Mesenchymal stem cell (in vitro differentiated cells and primary cell): ENCODE data around the gene NAV2.

ENCODE experiments used
- DNase-seq: peaks from one replicate; pipeline ENCODE4 v3.0.0-alpha.2; 2013
- H2AFZ ChIP-seq: one replicate; pipeline ENCODE4 v1.6.1; 2013; ENCODE audit warnings: low read depth, mild to moderate bottlenecking, control low read depth, inconsistent platforms, low read length, moderate library complexity
- H2AK5ac ChIP-seq: 2 replicates; pipeline ENCODE4 v1.6.1; 2013; ENCODE audit warnings: low read length, moderate library complexity, mild to moderate bottlenecking, inconsistent platforms; ENCODE audit not compliant: severe bottlenecking
- H2BK120ac ChIP-seq: one replicate; pipeline ENCODE4 v1.6.1; 2013; ENCODE audit warnings: low read depth, mild to moderate bottlenecking, inconsistent platforms, low read length, moderate library complexity
- H2BK12ac ChIP-seq, 2 experiments: one replicate each; pipeline ENCODE4 v1.6.1; 2013; ENCODE audit warnings: inconsistent platforms in 2 of 2, low read length in 2 of 2, mild to moderate bottlenecking in 2 of 2, moderate library complexity in 2 of 2, control low read depth in 1 of 2
- H2BK15ac ChIP-seq: one replicate; pipeline ENCODE4 v1.6.1; 2013; ENCODE audit warnings: mild to moderate bottlenecking, low read depth, inconsistent platforms; ENCODE audit not compliant: poor library complexity, severe bottlenecking
- H2BK5ac ChIP-seq: 2 replicates; pipeline ENCODE4 v1.6.1; 2013; ENCODE audit warnings: low read depth, mild to moderate bottlenecking, low read length, control low read depth, inconsistent platforms; ENCODE audit not compliant: poor library complexity, severe bottlenecking
- H3K14ac ChIP-seq, 2 experiments: one replicate each; pipeline ENCODE4 v1.6.1; 2013; ENCODE audit warnings: inconsistent platforms in 2 of 2, low read length in 2 of 2, control low read depth in 1 of 2, mild to moderate bottlenecking in 1 of 2, moderate library complexity in 1 of 2
- H3K18ac ChIP-seq, 2 experiments: one replicate each; pipeline ENCODE4 v1.6.1; 2013; ENCODE audit warnings: inconsistent platforms in 2 of 2, low read length in 2 of 2, control low read depth in 1 of 2, low read depth in 1 of 2, mild to moderate bottlenecking in 1 of 2
- H3K23ac ChIP-seq, 2 experiments: one replicate each; pipeline ENCODE4 v1.6.1; 2013; ENCODE audit warnings: inconsistent platforms in 2 of 2, low read length in 2 of 2, mild to moderate bottlenecking in 2 of 2, moderate library complexity in 2 of 2, control low read depth in 1 of 2
- H3K27ac ChIP-seq: 2 replicates; pipeline ENCODE4 v1.5.1; 2013; ENCODE audit warnings: mild to moderate bottlenecking, moderate library complexity, low read length, control low read depth, inconsistent platforms; ENCODE audit not compliant: poor library complexity, severe bottlenecking
- H3K27me3 ChIP-seq, 2 experiments: 2 replicates each; pipeline versions ENCODE4 v1.6.1 to v1.7.0; 2013; ENCODE audit warnings: low read length in 2 of 2, mild to moderate bottlenecking in 2 of 2, moderate library complexity in 2 of 2, control low read depth in 1 of 2, inconsistent platforms in 1 of 2; ENCODE audit not compliant: control insufficient read depth in 1 of 2, insufficient read depth in 1 of 2
- H3K36me3 ChIP-seq, 2 experiments: 2 replicates each; pipeline versions ENCODE4 v1.6.1 to v1.7.0; 2013; ENCODE audit warnings: low read length in 2 of 2, control low read depth in 1 of 2, inconsistent platforms in 1 of 2, low read depth in 1 of 2, mild to moderate bottlenecking in 1 of 2; ENCODE audit not compliant: insufficient read depth in 2 of 2, control insufficient read depth in 1 of 2
- H3K4ac ChIP-seq, 2 experiments: one replicate each; pipeline ENCODE4 v1.6.1; 2013; ENCODE audit warnings: inconsistent platforms in 2 of 2, low read length in 2 of 2, mild to moderate bottlenecking in 2 of 2, moderate library complexity in 2 of 2, control low read depth in 1 of 2, low read depth in 1 of 2
- H3K4me1 ChIP-seq: 2 replicates; pipeline ENCODE4 v1.6.1; 2013; ENCODE audit warnings: low read depth, low read length, control low read depth; ENCODE audit not compliant: control insufficient read depth, insufficient read depth
- H3K4me2 ChIP-seq: 2 replicates; pipeline ENCODE4 v1.6.1; 2013; ENCODE audit warnings: low read length, mild to moderate bottlenecking, inconsistent platforms; ENCODE audit not compliant: poor library complexity, severe bottlenecking
- H3K4me3 ChIP-seq, 2 experiments: 2 replicates each; pipeline versions ENCODE4 v1.5.1 to v1.7.0; 2013; ENCODE audit warnings: low read length in 2 of 2, mild to moderate bottlenecking in 2 of 2, control low read depth in 1 of 2, low read depth in 1 of 2; ENCODE audit not compliant: insufficient read depth in 1 of 2
- H3K79me1 ChIP-seq: replicated peaks from 2 replicates; pipeline ENCODE4 v1.6.1; 2013; ENCODE audit warnings: mild to moderate bottlenecking, control low read depth, low read length, inconsistent platforms; ENCODE audit not compliant: poor library complexity, severe bottlenecking
- H3K9ac ChIP-seq: 2 replicates; pipeline ENCODE4 v1.7.0; 2013; ENCODE audit warnings: mild to moderate bottlenecking, low read length, moderate library complexity
- H3K9me3 ChIP-seq: 2 replicates; pipeline ENCODE4 v1.7.0; 2013; ENCODE audit warnings: mild to moderate bottlenecking, low read length; ENCODE audit not compliant: control insufficient read depth
- H4K8ac ChIP-seq: one replicate; pipeline ENCODE4 v1.6.1; 2013; ENCODE audit warnings: inconsistent platforms, mild to moderate bottlenecking, low read length, moderate library complexity
- H4K91ac ChIP-seq: one replicate; pipeline ENCODE4 v1.6.1; 2013; ENCODE audit warnings: mild to moderate bottlenecking, low read length, inconsistent platforms
- WGBS: methylation state at CpG from one replicate; pipeline ENCODE4 v1.1.7; 2013; ENCODE audit warnings: mixed read lengths; 5-methylcytosine and 5-hydroxymethylcytosine counted together

The NAV2 gene

DNA sequence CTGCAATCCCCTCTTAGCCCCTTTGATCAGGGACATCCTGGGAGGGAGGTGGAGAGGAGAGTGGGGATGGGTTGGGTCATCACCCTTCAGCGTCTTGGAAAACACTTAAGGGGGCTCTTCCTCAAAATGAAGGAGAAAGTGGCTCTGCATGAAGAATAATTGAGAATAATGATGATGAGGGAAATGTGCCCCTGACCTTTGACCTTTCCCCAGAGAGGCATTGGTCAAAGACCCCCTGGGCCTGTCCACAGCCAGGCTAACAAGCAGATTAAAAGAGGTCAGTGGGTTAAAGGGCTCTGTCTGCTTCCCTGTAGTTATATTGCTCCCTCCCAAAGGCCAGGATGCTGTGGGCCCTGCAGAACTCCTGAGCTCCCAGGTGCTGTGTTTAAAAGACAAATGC is 68.7 kb downstream of the NAV2 start:
- no peak overlapping the region for H2BK120ac ChIP-seq
- 31% methylated on average over 1 of the region's 1 CpG for WGBS

GRCh38 chr11:19785265-19785664 is 72.6 kb downstream of the NAV2 start:
- Histone ChIP-seq H4K8ac (no peak overlapping the region), H3K4me2 (no peak overlapping the region), H3K14ac (no peak overlapping the region), H3K27me3 (no peaks in the 10 kb centered on the region), H3K4ac (no peak overlapping the region), H2BK5ac (no peak overlapping the region), H3K18ac (no peak overlapping the region), H3K4me3 (no peak overlapping the region), H3K23ac (no peak overlapping the region), H2AK5ac (no peak overlapping the region), H2BK12ac (no peak overlapping the region), H3K9me3 (no peaks in the 10 kb centered on the region), H4K91ac (no peak overlapping the region), H2AFZ (no peak overlapping the region), H3K4me1 (no peaks in the 10 kb centered on the region), H3K79me1 (peaks cover 24% of the 10 kb centered on the region), H2BK15ac (no peak overlapping the region), H2BK120ac (no peak overlapping the region), H3K9ac (no peak overlapping the region), H3K36me3 (peaks cover 0 to 13% of the 10 kb centered on the region in 2 experiments), H3K27ac (no peak overlapping the region)
- WGBS: 96% methylated on average over 2 of the region's 2 CpGs
- DNase-seq: no peak

More for the DNA sequence above, 68.7 kb downstream of the NAV2 start:
- Histone ChIP-seq H3K4me1 (peaks cover 7% of the 10 kb centered on the region), H2BK15ac (no peak overlapping the region), H3K18ac (no peak overlapping the region), H3K27ac (no peak overlapping the region), H2BK5ac (no peak overlapping the region), H3K9ac (no peak overlapping the region), H3K14ac (no peak overlapping the region), H3K27me3 (no peaks in the 10 kb centered on the region), H3K4me2 (no peak overlapping the region), H4K91ac (no peak overlapping the region), H3K4me3 (no peak overlapping the region), H3K79me1 (peaks cover 20% of the 10 kb centered on the region), H4K8ac (no peak overlapping the region), H2AFZ (no peak overlapping the region), H3K9me3 (no peaks in the 10 kb centered on the region), H3K23ac (no peak overlapping the region), H3K4ac (no peak overlapping the region), H3K36me3 (peaks cover 0 to 10% of the 10 kb centered on the region in 2 experiments), H2AK5ac (no peak overlapping the region), H2BK12ac (no peak overlapping the region)
- no peak for DNase-seq

DNA sequence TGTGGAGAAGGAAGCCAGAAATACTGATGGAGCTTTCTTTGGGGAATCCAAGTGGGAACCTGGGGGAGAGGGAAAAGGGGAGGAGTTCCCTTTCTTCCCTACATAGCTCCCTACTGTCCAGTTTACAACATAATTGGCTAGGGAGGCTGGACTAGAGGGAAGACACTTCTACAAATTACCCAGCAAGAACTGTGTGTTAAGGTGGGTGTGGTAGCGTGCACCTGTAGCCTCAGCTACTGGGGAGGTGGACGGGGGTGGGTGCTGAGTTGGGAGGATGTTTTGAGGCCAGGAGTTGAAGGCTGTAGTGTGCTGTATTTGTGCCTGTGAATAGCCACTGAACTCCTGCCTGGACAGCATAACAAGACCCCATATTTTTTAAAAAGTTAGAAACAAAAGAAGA is 74.0 kb downstream of the NAV2 start:
- no peak overlapping the region for H3K23ac ChIP-seq
- no peak overlapping the region for H3K9ac ChIP-seq
- H3K4me3 ChIP-seq: no peak overlapping the region
- no peak overlapping the region for H3K4ac ChIP-seq
- no peak for DNase-seq
- H2AFZ ChIP-seq: no peak overlapping the region
- no peaks in the 10 kb centered on the region for H3K27me3 ChIP-seq
- peaks cover 3% of the 10 kb centered on the region for H3K4me1 ChIP-seq
- peaks cover 31% of the 10 kb centered on the region for H3K79me1 ChIP-seq
- H3K36me3 ChIP-seq: peaks cover 0 to 21% of the 10 kb centered on the region in 2 experiments
- H2BK5ac ChIP-seq: no peak overlapping the region
- 87% methylated on average over 2 of the region's 2 CpGs for WGBS
- no peak overlapping the region for H2BK15ac ChIP-seq
- no peak overlapping the region for H3K27ac ChIP-seq
- H3K4me2 ChIP-seq: no peak overlapping the region
- H4K8ac ChIP-seq: no peak overlapping the region
- no peak overlapping the region for H3K18ac ChIP-seq
- H4K91ac ChIP-seq: no peak overlapping the region
- no peak overlapping the region for H2BK12ac ChIP-seq
- no peaks in the 10 kb centered on the region for H3K9me3 ChIP-seq
- no peak overlapping the region for H3K14ac ChIP-seq
- H2AK5ac ChIP-seq: no peak overlapping the region
- no peak overlapping the region for H2BK120ac ChIP-seq

- Histone ChIP-seq H2BK5ac (no peak overlapping the region), H2BK15ac (no peak overlapping the region), H3K27ac (no peak overlapping the region), H3K9ac (no peak overlapping the region), H3K14ac (no peak overlapping the region), H3K27me3 (no peaks in the 10 kb centered on the region), H3K79me1 (peaks cover 26% of the 10 kb centered on the region), H2BK12ac (no peak overlapping the region), H3K36me3 (peaks cover 0 to 24% of the 10 kb centered on the region in 2 experiments), H3K4me1 (peaks cover 3% of the 10 kb centered on the region), H3K4me3 (no peak overlapping the region), H2BK120ac (no peak overlapping the region), H4K8ac (no peak overlapping the region), H3K23ac (no peak overlapping the region), H3K4me2 (no peak overlapping the region), H3K18ac (no peak overlapping the region), H2AFZ (no peak overlapping the region), H4K91ac (no peak overlapping the region), H2AK5ac (no peak overlapping the region), H3K4ac (no peak overlapping the region), H3K9me3 (no peaks in the 10 kb centered on the region)
- DNase-seq: no peak
- 91% methylated on average over 4 of the region's 4 CpGs for WGBS
Measured at GRCh38 chr11:19788435-19788834, 75.8 kb downstream of the NAV2 start.
